GM19193 (cell line): ENCODE measurements around the gene NCAPG2.

Source experiments
- POLR2A ChIP-seq: IDR thresholded peaks from 4 replicates; pipeline ENCODE4 v1.6.1; 2011; ENCODE audit not compliant: insufficient read depth, insufficient read length; ENCODE audit errors: extremely low read depth

Gene NCAPG2

DNA sequence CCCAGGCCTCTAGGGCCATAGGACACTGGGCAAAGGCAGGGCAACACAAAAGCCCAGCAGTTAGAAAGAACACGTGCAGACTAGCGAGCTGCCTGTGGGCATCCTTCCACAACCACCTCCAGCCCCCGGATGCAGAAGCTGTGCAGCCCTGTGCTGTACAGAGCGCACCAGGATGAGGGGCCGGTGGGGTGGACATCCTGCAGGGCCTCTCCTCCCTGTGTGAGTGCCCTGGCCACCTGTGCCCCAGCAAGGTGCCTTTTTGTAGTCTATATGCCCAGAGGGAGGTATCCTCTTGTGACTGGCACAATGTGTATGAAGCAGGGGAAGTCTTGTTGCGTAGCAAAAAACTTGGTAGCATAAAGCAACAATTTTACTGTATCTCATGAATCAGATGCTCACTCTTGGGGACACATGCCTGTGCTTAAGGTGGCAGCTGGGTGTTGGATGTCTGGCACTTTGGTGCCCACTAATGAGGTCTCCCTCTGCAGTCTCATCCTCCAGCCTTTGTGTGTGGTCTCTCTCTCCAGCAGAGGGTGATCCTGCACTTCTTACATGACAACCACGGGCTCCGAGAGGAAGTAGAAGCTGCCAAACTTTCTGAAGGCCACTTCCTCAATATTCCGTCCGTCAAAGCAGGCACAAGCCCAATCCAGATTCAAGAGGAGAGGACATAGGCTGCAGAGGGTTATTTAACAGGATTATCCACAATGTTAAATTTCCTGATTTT is 8.7 kb downstream of the NCAPG2 start:
- no peak for TF ChIP-seq POLR2A

DNA sequence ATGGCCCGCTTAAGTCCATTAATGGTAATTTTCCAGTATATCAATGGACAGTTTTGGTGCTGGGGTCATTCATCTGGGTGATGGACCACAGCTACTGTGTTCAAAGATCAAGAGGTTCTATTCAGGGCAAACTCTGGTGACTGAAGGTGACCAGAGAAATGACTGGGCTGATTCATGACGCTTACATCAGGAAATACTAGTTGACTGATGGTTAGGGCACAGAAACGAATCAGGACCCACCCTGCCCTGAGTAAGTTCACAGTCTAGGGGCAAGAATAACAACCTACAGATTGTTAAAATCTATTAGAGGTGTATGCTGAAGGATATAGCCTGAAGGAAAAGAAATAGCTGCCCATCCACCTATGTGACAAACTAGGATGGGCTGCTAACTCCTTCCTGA is 9.5 kb downstream of the NCAPG2 start:
- no peak for TF ChIP-seq POLR2A

DNA sequence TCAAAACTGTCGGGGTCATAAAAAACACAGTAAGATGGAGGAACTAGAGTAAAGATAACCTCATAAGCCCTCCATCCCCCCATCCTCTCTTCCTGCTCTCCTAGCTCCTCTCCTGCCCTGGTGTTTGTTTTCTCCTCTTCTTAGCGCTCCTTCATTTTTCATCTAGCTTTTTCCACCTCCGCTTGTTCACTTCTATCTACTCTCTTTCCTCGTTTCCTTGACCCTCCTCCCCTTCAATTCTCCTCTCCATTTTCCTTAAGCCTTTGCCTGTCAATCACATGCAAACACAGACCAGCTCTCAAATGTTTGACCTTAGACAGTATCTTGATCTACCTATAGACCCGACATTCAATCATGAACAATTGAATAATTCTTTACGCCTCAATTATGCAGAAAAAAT is 10.0 kb downstream of the NCAPG2 start:
- no peak for TF ChIP-seq POLR2A

- no peak for TF ChIP-seq POLR2A
These were observed 15.1 kb downstream of the NCAPG2 start for GRCh38 chr7:158689488-158689887.

DNA sequence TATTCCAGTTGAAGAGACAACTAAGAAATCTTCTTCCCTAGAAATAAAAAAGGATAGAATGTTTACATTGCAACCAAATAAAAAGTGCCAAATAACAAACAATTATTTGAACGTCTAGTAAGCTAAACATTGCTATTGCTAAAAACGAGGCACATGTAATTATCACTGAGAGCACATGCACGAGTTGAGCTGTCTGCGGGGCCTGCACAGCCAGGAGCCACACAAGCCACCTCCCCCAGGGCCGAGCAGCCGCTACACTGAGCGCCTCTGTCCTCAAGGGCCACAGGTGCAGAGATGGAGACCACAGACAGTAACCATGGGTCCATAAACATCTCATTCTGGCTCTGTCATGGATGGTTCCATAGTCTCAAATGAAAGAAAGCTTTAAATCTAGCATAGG is 17.2 kb downstream of the NCAPG2 start:
- TF ChIP-seq POLR2A = no peak

DNA sequence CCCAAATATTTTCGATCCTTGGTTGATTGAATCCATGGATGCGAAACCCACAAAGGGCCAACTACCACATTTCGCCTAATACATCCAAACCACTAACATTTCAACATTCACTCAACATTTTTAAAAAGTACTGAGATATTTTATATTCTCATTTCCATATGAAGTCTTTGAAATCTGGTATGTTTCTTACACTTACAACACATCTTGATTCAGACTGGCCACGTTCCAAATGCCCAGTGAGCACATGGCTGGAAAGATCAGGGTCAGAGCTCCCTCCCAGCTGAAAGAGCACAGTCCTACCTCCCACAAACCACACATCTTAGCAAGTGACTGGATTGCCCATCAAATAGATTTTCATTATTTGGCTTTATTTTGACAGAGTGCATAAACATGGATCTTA is 18.9 kb downstream of the NCAPG2 start:
- no peak for TF ChIP-seq POLR2A

- TF ChIP-seq POLR2A = no peak
These were observed 20.3 kb downstream of the NCAPG2 start for GRCh38 chr7:158684329-158684728.

GRCh38 chr7:158683541-158683940 is 21.1 kb downstream of the NCAPG2 start:
- TF ChIP-seq POLR2A = no peak

DNA sequence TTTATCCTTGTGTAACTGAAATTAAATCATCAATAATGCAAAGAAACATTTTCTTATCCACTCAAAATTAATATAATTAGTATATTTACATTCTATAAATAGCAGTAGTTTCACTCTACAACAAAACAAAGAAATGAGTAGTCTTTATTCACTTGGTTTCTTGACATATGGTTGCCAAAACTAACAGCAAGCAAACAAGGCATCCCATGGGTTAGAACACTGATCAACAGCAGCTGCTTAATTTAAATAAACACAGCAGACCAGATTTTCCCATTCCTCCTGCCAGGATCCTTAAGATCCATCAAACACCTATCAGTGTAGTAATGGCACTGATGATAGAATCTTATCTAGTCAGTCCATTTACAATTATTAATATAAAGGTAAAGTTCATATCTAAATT is 22.1 kb downstream of the NCAPG2 start:
- TF ChIP-seq POLR2A = no peak

GRCh38 chr7:158680754-158681153 is 23.9 kb downstream of the NCAPG2 start:
- no peak for TF ChIP-seq POLR2A

DNA sequence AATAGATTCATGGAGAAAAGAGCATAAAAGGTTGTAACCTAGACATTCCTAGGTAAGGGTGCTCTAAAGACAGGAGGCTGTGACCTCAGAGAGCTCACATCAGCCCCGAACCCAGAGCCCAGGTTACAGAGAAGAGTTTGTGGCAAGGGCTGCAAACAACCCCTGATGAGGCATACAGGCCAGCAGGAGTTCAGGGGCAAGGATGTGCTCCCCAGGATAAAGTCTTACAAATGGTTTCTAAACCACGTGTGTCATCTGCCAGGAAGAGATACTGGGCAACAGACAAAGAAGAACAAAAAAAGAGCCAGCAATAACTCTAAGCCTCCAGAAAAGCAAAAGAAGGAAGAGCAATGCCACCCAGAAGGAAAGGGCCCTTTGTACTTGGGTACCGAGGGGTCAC is 27.7 kb downstream of the NCAPG2 start:
- no peak for TF ChIP-seq POLR2A

- TF ChIP-seq POLR2A = no peak
These were observed 28.3 kb downstream of the NCAPG2 start for GRCh38 chr7:158676171-158676840.

- no peak for TF ChIP-seq POLR2A
These were observed 31.6 kb downstream of the NCAPG2 start for GRCh38 chr7:158672975-158673374.

GRCh38 chr7:158666401-158666800 is 38.2 kb downstream of the NCAPG2 start:
- TF ChIP-seq POLR2A = no peak

GRCh38 chr7:158664406-158664805 is 40.2 kb downstream of the NCAPG2 start:
- TF ChIP-seq POLR2A = no peak

- no peak for TF ChIP-seq POLR2A
These were observed 41.2 kb downstream of the NCAPG2 start for GRCh38 chr7:158663428-158663741.
